Measurements from ENCODE around the gene ATP6V1C2. TPM values are rescaled to one million over a fixed set of nuclear protein-coding genes. Genes with fewer than 3 reads are reported as not detected.
A peak's percentile ranks its signal among the peaks of the same experiment; 100 is the strongest.

The ATP6V1C2 gene
- total RNA-seq, 3 donors from 2014 or later (not counting 1 experiment from before 2014, with no cell fraction given) = 0.92 TPM; not detected in 2

DNA sequence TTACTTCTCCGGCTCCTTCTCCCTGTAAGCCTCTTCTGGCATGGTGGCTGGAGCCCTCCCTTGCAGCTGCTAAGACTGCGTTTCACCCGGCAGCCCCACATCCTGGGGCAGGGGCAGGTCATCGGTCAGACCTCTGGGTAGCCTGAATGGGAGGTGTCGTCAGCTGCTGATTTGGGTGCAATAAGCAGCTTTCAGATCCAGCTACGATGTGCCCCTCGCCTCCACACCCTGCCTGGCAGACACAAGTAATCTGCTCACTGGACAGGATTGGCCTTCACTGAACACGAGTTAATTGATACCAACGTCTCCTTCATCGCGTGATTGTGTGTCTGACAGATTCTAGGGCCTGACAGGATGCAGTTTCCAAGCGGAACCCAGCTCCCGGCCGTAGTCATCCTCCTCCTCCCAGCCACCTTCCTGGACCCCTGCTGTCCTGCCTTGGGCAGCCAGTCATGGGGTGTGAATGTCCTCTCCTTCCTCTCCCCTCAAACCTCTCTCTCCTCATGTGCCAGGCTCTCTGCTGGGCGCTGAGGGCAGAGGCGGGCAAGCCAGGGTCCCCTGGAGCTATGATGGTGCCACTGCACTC lies 110.1 kb downstream of the ATP6V1C2 start:
- WGBS (ENCODE audit: insufficient coverage) = 73% methylated on average over 16 of the region's 16 CpGs
- H3K36me3 ChIP-seq (ENCODE audit: control insufficient read depth, insufficient read depth, low read length) = no peaks in the 10 kb centered on the region
- no peak overlapping the region for H3K27ac Mint-ChIP-seq
- peaks cover 24 to 37% of the 10 kb centered on the region in 2 donors for H3K27me3 Mint-ChIP-seq (ENCODE audit: low read depth in 2 of 2)
- no peaks in the 10 kb centered on the region for H3K9me3 ChIP-seq (ENCODE audit: control insufficient read depth, insufficient read depth, low read length)
- peaks cover 7% of the 10 kb centered on the region for H3K27me3 ChIP-seq (ENCODE audit: control insufficient read depth, insufficient read depth, low read length)
- no peak for ATAC-seq
- H3K36me3 Mint-ChIP-seq = no peaks in the 10 kb centered on the region
- peaks cover 5 to 9% of the 10 kb centered on the region in 2 donors for H3K4me1 Mint-ChIP-seq
- DNase-seq = no peak
- H3K4me3 Mint-ChIP-seq = no peak overlapping the region
- intact Hi-C loops (cut with micrococcal nuclease) = no loop called here
- no peaks in the 10 kb centered on the region for H3K9me3 Mint-ChIP-seq
- H3K4me1 ChIP-seq (ENCODE audit: control insufficient read depth, insufficient read depth, low read length) = peaks cover 14% of the 10 kb centered on the region
- TF ChIP-seq, protein P1, sequence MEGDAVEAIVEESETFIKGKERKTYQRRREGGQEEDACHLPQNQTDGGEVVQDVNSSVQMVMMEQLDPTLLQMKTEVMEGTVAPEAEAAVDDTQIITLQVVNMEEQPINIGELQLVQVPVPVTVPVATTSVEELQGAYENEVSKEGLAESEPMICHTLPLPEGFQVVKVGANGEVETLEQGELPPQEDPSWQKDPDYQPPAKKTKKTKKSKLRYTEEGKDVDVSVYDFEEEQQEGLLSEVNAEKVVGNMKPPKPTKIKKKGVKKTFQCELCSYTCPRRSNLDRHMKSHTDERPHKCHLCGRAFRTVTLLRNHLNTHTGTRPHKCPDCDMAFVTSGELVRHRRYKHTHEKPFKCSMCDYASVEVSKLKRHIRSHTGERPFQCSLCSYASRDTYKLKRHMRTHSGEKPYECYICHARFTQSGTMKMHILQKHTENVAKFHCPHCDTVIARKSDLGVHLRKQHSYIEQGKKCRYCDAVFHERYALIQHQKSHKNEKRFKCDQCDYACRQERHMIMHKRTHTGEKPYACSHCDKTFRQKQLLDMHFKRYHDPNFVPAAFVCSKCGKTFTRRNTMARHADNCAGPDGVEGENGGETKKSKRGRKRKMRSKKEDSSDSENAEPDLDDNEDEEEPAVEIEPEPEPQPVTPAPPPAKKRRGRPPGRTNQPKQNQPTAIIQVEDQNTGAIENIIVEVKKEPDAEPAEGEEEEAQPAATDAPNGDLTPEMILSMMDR (IDR thresholded peaks at IDR 0.05) = no peak
- no peak overlapping the region for H3K4me3 ChIP-seq (ENCODE audit: low read length)
- H3K27ac ChIP-seq (ENCODE audit: low read length) = no peak overlapping the region

DNA sequence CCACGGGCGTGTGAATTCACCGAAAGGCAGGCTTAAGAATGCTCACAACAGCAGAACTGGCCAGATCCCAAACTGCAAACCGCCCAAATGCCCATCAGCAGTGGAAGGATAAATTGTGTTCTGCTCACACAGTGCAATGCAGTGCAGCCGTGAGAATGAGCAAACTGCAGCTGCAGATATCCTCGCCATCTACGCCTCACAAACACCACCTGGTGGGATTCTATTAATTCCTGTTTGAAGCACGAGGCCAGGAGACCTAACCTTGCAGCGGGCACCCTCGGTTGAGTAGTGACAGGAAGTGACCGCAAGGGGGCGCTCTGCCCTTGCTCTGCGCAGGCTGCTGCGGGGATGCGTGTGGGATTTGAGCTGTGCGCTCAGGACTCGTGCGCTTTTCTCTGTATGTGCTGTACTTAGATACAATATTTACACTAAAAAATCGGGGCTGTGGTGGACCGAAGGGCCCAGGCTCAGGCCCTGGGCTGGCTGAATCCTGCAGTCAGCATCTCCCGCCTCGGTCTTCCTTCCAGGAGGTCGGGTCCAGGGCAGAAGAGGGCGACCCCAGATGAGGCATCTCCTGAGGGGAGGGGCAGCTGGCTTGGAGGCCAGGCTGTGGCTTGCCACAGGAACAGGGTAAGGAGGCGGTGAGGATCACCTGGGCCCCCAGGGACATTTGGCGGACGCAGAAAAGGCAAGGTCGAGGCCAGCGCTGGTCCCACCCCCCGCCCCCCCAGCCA lies 110.9 kb downstream of the ATP6V1C2 start:
- Mint-ChIP-seq H3K4me1 (peaks cover 5 to 9% of the 10 kb centered on the region in 2 donors), H3K9me3 (no peaks in the 10 kb centered on the region), H3K27ac (no peak overlapping the region), H3K27me3 (ENCODE audit: low read depth in 2 of 2) (peaks cover 22 to 37% of the 10 kb centered on the region in 2 donors), H3K4me3 (peak overlapping the region; percentile 13), H3K36me3 (no peaks in the 10 kb centered on the region)
- DNase-seq = peak; percentile 78 to 91
- no peaks in the 10 kb centered on the region for H3K36me3 ChIP-seq (ENCODE audit: control insufficient read depth, insufficient read depth, low read length)
- H3K27me3 ChIP-seq (ENCODE audit: control insufficient read depth, insufficient read depth, low read length) = peaks cover 7% of the 10 kb centered on the region
- WGBS (ENCODE audit: insufficient coverage) = 27% methylated on average over 30 of the region's 30 CpGs
- H3K4me1 ChIP-seq (ENCODE audit: control insufficient read depth, insufficient read depth, low read length) = peaks cover 14% of the 10 kb centered on the region
- TF ChIP-seq, protein P1 (IDR thresholded peaks at IDR 0.05) = peak; percentile 97
- peak; percentile 90 to 95 (median 94) for ATAC-seq
- H3K27ac ChIP-seq (ENCODE audit: low read length) = no peak overlapping the region
- H3K9me3 ChIP-seq (ENCODE audit: control insufficient read depth, insufficient read depth, low read length) = no peaks in the 10 kb centered on the region
- no peak overlapping the region for H3K4me3 ChIP-seq (ENCODE audit: low read length)
- intact Hi-C loops (cut with micrococcal nuclease) = loop anchor here (1.0 to 2.0 kb wide), 2 partner anchors 68 to 614 kb away; no protein-coding TSS in a partner anchor

DNA sequence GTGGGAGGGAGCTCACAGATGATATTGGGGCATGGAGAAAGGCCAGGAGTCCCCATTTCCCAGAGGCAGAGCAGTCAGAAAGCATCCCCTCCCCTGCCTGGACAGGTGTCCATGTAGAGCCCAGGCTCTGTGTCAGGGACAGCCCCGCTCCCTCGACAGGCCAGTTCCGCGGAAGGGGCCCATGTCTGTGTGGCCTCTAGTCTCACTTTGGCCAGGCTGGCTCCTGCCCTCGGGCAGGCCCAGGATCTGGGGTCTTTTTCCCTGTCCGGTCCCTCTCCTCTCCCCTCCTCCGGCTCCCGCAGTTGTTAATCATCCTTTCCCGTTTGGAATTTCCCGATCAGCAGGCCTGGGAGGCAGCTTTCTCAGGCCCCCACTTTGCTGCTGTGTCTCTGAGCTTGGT lies 111.6 kb downstream of the ATP6V1C2 start:
- Histone ChIP-seq H3K9me3 (ENCODE audit: control insufficient read depth, insufficient read depth, low read length) (no peaks in the 10 kb centered on the region), H3K4me1 (ENCODE audit: control insufficient read depth, insufficient read depth, low read length) (peaks cover 14% of the 10 kb centered on the region), H3K27ac (ENCODE audit: low read length) (no peak overlapping the region), H3K4me3 (ENCODE audit: low read length) (no peak overlapping the region), H3K27me3 (ENCODE audit: control insufficient read depth, insufficient read depth, low read length) (peaks cover 7% of the 10 kb centered on the region), H3K36me3 (ENCODE audit: control insufficient read depth, insufficient read depth, low read length) (no peaks in the 10 kb centered on the region)
- Mint-ChIP-seq H3K4me3 (no peak overlapping the region), H3K27me3 (ENCODE audit: low read depth in 2 of 2) (peaks cover 22 to 37% of the 10 kb centered on the region in 2 donors), H3K27ac (no peak overlapping the region), H3K36me3 (no peaks in the 10 kb centered on the region), H3K9me3 (no peaks in the 10 kb centered on the region), H3K4me1 (peaks cover 5 to 6% of the 10 kb centered on the region in 2 donors)
- 87% methylated on average over 10 of the region's 10 CpGs for WGBS (ENCODE audit: insufficient coverage)
- ATAC-seq (no peak), DNase-seq (no peak)
- intact Hi-C loops (cut with micrococcal nuclease) = loop anchor here (2.0 kb wide), 1 partner anchor 614 kb away; no protein-coding TSS in a partner anchor
- TF ChIP-seq, protein P1 (IDR thresholded peaks at IDR 0.05) = no peak

Data from natural killer cell (primary cell).